Hepatocyte (in vitro differentiated cells): Measurements from ENCODE around the gene TAAR1.
"Not testable (repeated sequence)": the region's sequence is repeated elsewhere in the genome, so short reads cannot be mapped to it uniquely, and the experiment has no call there.

Experiments used
- CTCF ChIP-seq: fragments of 200-600 bp; sonication (generic); IDR thresholded peaks from 2 replicates; pipeline ENCODE4 v1.5.1; 2016; ENCODE audit warnings: antibody characterized with exemption, mild to moderate bottlenecking; ENCODE audit not compliant: poor library complexity
- EZH2 ChIP-seq: fragments of 200-600 bp; sonication (generic); IDR thresholded peaks from 2 replicates; pipeline ENCODE4 v1.6.1; 2016; ENCODE audit warnings: antibody characterized with exemption, mild to moderate bottlenecking, borderline replicate concordance
- EZH2phosphoT487 ChIP-seq: fragments of 200-600 bp; sonication (generic); IDR thresholded peaks from one replicate; pipeline ENCODE4 v1.6.1; 2018; ENCODE audit warnings: antibody characterized with exemption, mild to moderate bottlenecking, low read depth, moderate library complexity; ENCODE audit not compliant: unreplicated experiment, severe bottlenecking

- TF ChIP-seq CTCF, EZH2, EZH2phosphoT487: not testable (repeated sequence)
Measured at GRCh38 chr6:132635288-132635687, 23.7 kb downstream of the TAAR1 start.
